HEK293 (cell line): ENCODE data around the gene SPEM2.

Source experiments
- CTCF ChIA-PET: fragments of 350-600 bp; formaldehyde crosslinking; extraction: SDS; loops from one replicate; lab custom pipeline; 2021; ENCODE audit warnings: antibody characterized with exemption; lab: Yijun Ruan, JAX
- POLR2A ChIA-PET: fragments of 300-600 bp; formaldehyde crosslinking; extraction: SDS; loops from one replicate; lab custom pipeline; 2020; ENCODE audit warnings: antibody characterized with exemption, inconsistent platforms; lab: Yijun Ruan, JAX
- H3K27ac ChIP-seq: fragments of 200-500 bp; sonication (Bioruptor generic); 2 replicates; pipeline ENCODE4 v1.5.1; 2014; ENCODE audit warnings: low read depth, low read length, control low read depth, inconsistent platforms; ENCODE audit errors: extremely low read depth
- H3K36me3 ChIP-seq, 2 experiments: fragments of 200-500 bp in 1 of 2; sonication (Bioruptor generic) in 1 of 2; 1 replicate in 1 of 2; 2 replicates in 1 of 2; pipeline ENCODE4 v1.5.1; 2014 to 2017; ENCODE audit warnings: inconsistent platforms in 2 of 2, low read length in 2 of 2; ENCODE audit not compliant: control insufficient read depth in 2 of 2, insufficient read depth in 1 of 2
- H3K4me1 ChIP-seq: fragments of 200-500 bp; sonication (Bioruptor generic); 2 replicates; pipeline ENCODE4 v1.5.1; 2014; ENCODE audit warnings: mild to moderate bottlenecking, low read length, inconsistent platforms; ENCODE audit not compliant: control insufficient read depth, insufficient read depth
- H3K4me3 ChIP-seq: 2 replicates; pipeline ENCODE4 v1.5.1; 2011; ENCODE audit warnings: low read depth, mild to moderate bottlenecking, control low read depth, low read length, moderate library complexity
- H3K9me3 ChIP-seq: fragments of 200-500 bp; sonication (Bioruptor generic); 2 replicates; pipeline ENCODE4 v1.5.1; 2014; ENCODE audit warnings: low read depth, low read length, inconsistent platforms; ENCODE audit not compliant: control insufficient read depth, insufficient read depth
- BCL11A ChIP-seq: fragments of 450-650 bp; formaldehyde crosslinking; IDR thresholded peaks from 2 replicates; pipeline ENCODE4 v1.5.1; 2016; ENCODE audit warnings: low read depth, missing biosample characterization, missing genetic modification characterization
- BCL11B ChIP-seq: fragments of 450-650 bp; formaldehyde crosslinking; IDR thresholded peaks from 2 replicates; pipeline ENCODE4 v1.5.1; 2016; ENCODE audit warnings: low read depth, missing biosample characterization, missing genetic modification characterization
- HIC1 ChIP-seq: fragments of 450-650 bp; formaldehyde crosslinking; IDR thresholded peaks from 2 replicates; pipeline ENCODE4 v1.5.1; 2016; ENCODE audit warnings: missing biosample characterization, missing genetic modification characterization
- INSM2 ChIP-seq: fragments of 450-650 bp; formaldehyde crosslinking; IDR thresholded peaks from 2 replicates; pipeline ENCODE4 v1.5.1; 2016; ENCODE audit warnings: missing biosample characterization, missing genetic modification characterization
- PBX3 ChIP-seq: sonication (generic); formaldehyde crosslinking; IDR thresholded peaks from 2 replicates; pipeline ENCODE4 v1.8.1; 2022; ENCODE audit warnings: mild to moderate bottlenecking, moderate library complexity, missing genetic modification reagents
- SCRT2 ChIP-seq: fragments of 450-650 bp; formaldehyde crosslinking; IDR thresholded peaks from 2 replicates; pipeline ENCODE4 v1.5.1; 2016; ENCODE audit warnings: missing biosample characterization, missing genetic modification characterization
- SP7 ChIP-seq: fragments of 450-650 bp; formaldehyde crosslinking; IDR thresholded peaks from 2 replicates; pipeline ENCODE4 v1.5.1; 2016; ENCODE audit warnings: missing biosample characterization, missing genetic modification characterization
- ZBTB6 ChIP-seq: fragments of 450-650 bp; formaldehyde crosslinking; IDR thresholded peaks from 2 replicates; pipeline ENCODE4 v1.5.1; 2017; ENCODE audit warnings: missing biosample characterization, missing genetic modification characterization
- ZNF140 ChIP-seq: fragments of 450-650 bp; formaldehyde crosslinking; IDR thresholded peaks from 2 replicates; pipeline ENCODE4 v1.5.1; 2016; ENCODE audit warnings: missing biosample characterization, missing genetic modification characterization
- ZNF292 ChIP-seq: fragments of 450-650 bp; formaldehyde crosslinking; IDR thresholded peaks from 2 replicates; pipeline ENCODE4 v1.5.1; 2016; ENCODE audit warnings: low read depth, missing biosample characterization, missing genetic modification characterization, borderline replicate concordance
- ZNF341 ChIP-seq: fragments of 450-650 bp; formaldehyde crosslinking; IDR thresholded peaks from 2 replicates; pipeline ENCODE4; 2016; ENCODE audit warnings: low read depth, missing biosample characterization, missing genetic modification characterization
- ZNF600 ChIP-seq: fragments of 450-650 bp; formaldehyde crosslinking; IDR thresholded peaks from 2 replicates; pipeline ENCODE4 v1.5.1; 2016; ENCODE audit warnings: missing biosample characterization, missing genetic modification characterization
- ZNF76 ChIP-seq: fragments of 450-650 bp; formaldehyde crosslinking; IDR thresholded peaks from 2 replicates; pipeline ENCODE4; 2016; ENCODE audit warnings: low read depth, missing biosample characterization, missing genetic modification characterization, borderline replicate concordance
- ZSCAN30 ChIP-seq: fragments of 450-650 bp; IDR thresholded peaks from 2 replicates; pipeline ENCODE4 v1.5.1; 2018; ENCODE audit warnings: missing biosample characterization, mild to moderate bottlenecking, missing genetic modification characterization, moderate library complexity
- TF ChIP-seq, protein P1 (sequence below): fragments of 450-650 bp; IDR thresholded peaks from 2 replicates; pipeline ENCODE4 v1.5.1; 2018; ENCODE audit warnings: missing biosample characterization, mild to moderate bottlenecking, missing genetic modification characterization
- TF ChIP-seq, protein P2 (sequence below): fragments of 450-650 bp; formaldehyde crosslinking; IDR thresholded peaks from 2 replicates; pipeline ENCODE4 v1.5.1; 2016; ENCODE audit warnings: missing biosample characterization, missing genetic modification characterization

Gene SPEM2

GRCh38 chr17:7466639-7467341 lies 41.4 kb downstream of the SPEM2 start:
- CTCF ChIA-PET = interaction anchor here (0.6 to 1.4 kb wide), 4 partner anchors 10 to 111 kb away, joined by 3 to 4 read pairs (median 3); no protein-coding TSS in a partner anchor
- Histone ChIP-seq H3K4me1 (peaks cover 5% of the 10 kb centered on the region), H3K27ac (0 out of 2 replicates have a peak overlapping the region, but pooled peaks have one; percentile 19), H3K36me3 (peaks cover 0 to 43% of the 10 kb centered on the region in 2 experiments; a peak in 2 of 3 replicates), H3K9me3 (no peaks in the 10 kb centered on the region), H3K4me3 (no peak overlapping the region)
- POLR2A ChIA-PET = interaction anchor here (0.6 to 1.3 kb wide), 3 partner anchors 11 to 18 kb away, joined by 3 to 4 read pairs (median 4); partner anchors contain the start of gene ZBTB4
- no peak for TF ChIP-seq ZSCAN30 (tag by site-specific recombination)
- TF ChIP-seq, protein P1, sequence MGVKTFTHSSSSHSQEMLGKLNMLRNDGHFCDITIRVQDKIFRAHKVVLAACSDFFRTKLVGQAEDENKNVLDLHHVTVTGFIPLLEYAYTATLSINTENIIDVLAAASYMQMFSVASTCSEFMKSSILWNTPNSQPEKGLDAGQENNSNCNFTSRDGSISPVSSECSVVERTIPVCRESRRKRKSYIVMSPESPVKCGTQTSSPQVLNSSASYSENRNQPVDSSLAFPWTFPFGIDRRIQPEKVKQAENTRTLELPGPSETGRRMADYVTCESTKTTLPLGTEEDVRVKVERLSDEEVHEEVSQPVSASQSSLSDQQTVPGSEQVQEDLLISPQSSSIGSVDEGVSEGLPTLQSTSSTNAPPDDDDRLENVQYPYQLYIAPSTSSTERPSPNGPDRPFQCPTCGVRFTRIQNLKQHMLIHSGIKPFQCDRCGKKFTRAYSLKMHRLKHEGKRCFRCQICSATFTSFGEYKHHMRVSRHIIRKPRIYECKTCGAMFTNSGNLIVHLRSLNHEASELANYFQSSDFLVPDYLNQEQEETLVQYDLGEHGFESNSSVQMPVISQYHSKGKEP (tag by site-specific recombination) = no peak
- no peak for TF ChIP-seq ZNF76 (tag by site-specific recombination)
- TF ChIP-seq, protein P2, sequence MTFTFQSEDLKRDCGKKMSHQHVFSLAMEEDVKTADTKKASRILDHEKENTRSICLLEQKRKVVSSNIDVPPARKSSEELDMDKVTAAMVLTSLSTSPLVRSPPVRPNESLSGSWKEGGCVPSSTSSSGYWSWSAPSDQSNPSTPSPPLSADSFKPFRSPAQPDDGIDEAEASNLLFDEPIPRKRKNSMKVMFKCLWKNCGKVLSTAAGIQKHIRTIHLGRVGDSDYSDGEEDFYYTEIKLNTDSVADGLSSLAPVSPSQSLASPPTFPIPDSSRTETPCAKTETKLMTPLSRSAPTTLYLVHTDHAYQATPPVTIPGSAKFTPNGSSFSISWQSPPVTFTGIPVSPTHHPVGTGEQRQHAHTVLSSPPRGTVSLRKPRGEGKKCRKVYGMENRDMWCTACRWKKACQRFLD = no peak
- TF ChIP-seq SP7 (tag by site-specific recombination) = no peak
- peak; percentile 26; the same call in 1 of the 2 replicates for TF ChIP-seq ZNF600 (tag by site-specific recombination)
- peak; percentile 65 for TF ChIP-seq ZBTB6 (tag by site-specific recombination)
- TF ChIP-seq BCL11B (tag by site-specific recombination) = peak; percentile 93
- TF ChIP-seq BCL11A (tag by site-specific recombination) = peak; percentile 93
- TF ChIP-seq HIC1 = peak; percentile 54; the same call in 1 of the 2 replicates
- no peak for TF ChIP-seq SCRT2 (tag by site-specific recombination)
- TF ChIP-seq ZNF140 (tag by site-specific recombination) = no peak
- no peak for TF ChIP-seq PBX3 (CRISPR knock-in tag)
- no peak for TF ChIP-seq INSM2 (tag by site-specific recombination)
- no peak for TF ChIP-seq ZNF292 (tag by site-specific recombination)
- TF ChIP-seq ZNF341 (tag by site-specific recombination) = no peak
